Measurements from ENCODE around the gene GOLGA6A.
A peak's percentile ranks its signal among the peaks of the same experiment; 100 is the strongest.
"Not testable (repeated sequence)": the region's sequence is repeated elsewhere in the genome, so short reads cannot be mapped to it uniquely, and the experiment has no call there.

The GOLGA6A gene

GRCh38 chr15:74108111-74108510 is 25.8 kb upstream of the GOLGA6A start:
- no peaks in the 10 kb centered on the region for H3K27me3 ChIP-seq
- no peaks in the 10 kb centered on the region for H3K9me3 ChIP-seq
- H3K4me1 ChIP-seq: peaks cover 10% of the 10 kb centered on the region; the same call in 1 of the 2 replicates
- H4K20me1 ChIP-seq: no peaks in the 10 kb centered on the region
- no peak overlapping the region for H3K9ac ChIP-seq
- no peak overlapping the region for H3K4me3 ChIP-seq
- H3K27ac ChIP-seq: no peak overlapping the region
- no peaks in the 10 kb centered on the region for H3K36me3 ChIP-seq
- no peak for TF ChIP-seq Cebpa-rat (IDR thresholded peaks at IDR 0.05)
- H3K4me2 ChIP-seq: no peak overlapping the region

- H3K36me3 ChIP-seq, H3K9me3 ChIP-seq, H3K27ac ChIP-seq, H3K27me3 ChIP-seq, H4K20me1 ChIP-seq, H3K9ac ChIP-seq, H3K4me1 ChIP-seq: not testable (repeated sequence)
- peak overlapping the region; percentile 60 for H3K4me3 ChIP-seq
- peak overlapping the region; percentile 47; the same call in 1 of the 2 replicates for H3K4me2 ChIP-seq
These were observed 17.8 kb upstream of the GOLGA6A start for GRCh38 chr15:74099963-74100733.

GRCh38 chr15:74096753-74097474 is 14.6 kb upstream of the GOLGA6A start:
- H3K4me1 ChIP-seq, H3K9me3 ChIP-seq, H3K27me3 ChIP-seq, H4K20me1 ChIP-seq, H3K9ac ChIP-seq, H3K4me3 ChIP-seq, H3K27ac ChIP-seq, H3K36me3 ChIP-seq, H3K4me2 ChIP-seq: not testable (repeated sequence)

- H3K27ac ChIP-seq: not testable (repeated sequence)
These were observed 13.3 kb upstream of the GOLGA6A start for GRCh38 chr15:74095610-74096009.

GRCh38 chr15:74094567-74094966 is 12.2 kb upstream of the GOLGA6A start:
- H3K9ac ChIP-seq, H3K9me3 ChIP-seq, H3K4me3 ChIP-seq, H3K4me2 ChIP-seq, H3K27me3 ChIP-seq, H4K20me1 ChIP-seq, H3K36me3 ChIP-seq, H3K27ac ChIP-seq, H3K4me1 ChIP-seq: not testable (repeated sequence)

More at GRCh38 chr15:74095610-74096009, 13.3 kb upstream of the GOLGA6A start:
- not testable (repeated sequence) for H3K4me3 ChIP-seq, H4K20me1 ChIP-seq, H3K4me1 ChIP-seq, H3K36me3 ChIP-seq, H3K9me3 ChIP-seq, H3K9ac ChIP-seq, H3K27me3 ChIP-seq, H3K4me2 ChIP-seq

GRCh38 chr15:74075781-74076180 is 6.6 kb downstream of the GOLGA6A start:
- not testable (repeated sequence) for H3K4me2 ChIP-seq, H3K4me3 ChIP-seq, H3K9ac ChIP-seq, H3K4me1 ChIP-seq, H3K36me3 ChIP-seq, H4K20me1 ChIP-seq, H3K9me3 ChIP-seq, H3K27ac ChIP-seq, H3K27me3 ChIP-seq

GRCh38 chr15:74072614-74073337 is 9.6 kb downstream of the GOLGA6A start:
- not testable (repeated sequence) for H3K4me1 ChIP-seq, H3K27ac ChIP-seq, H3K27me3 ChIP-seq, H3K36me3 ChIP-seq, H3K9ac ChIP-seq, H3K4me2 ChIP-seq, H4K20me1 ChIP-seq, H3K4me3 ChIP-seq, H3K9me3 ChIP-seq

- not testable (repeated sequence) for H3K4me3 ChIP-seq, H3K4me2 ChIP-seq, H3K27me3 ChIP-seq, H3K27ac ChIP-seq, H3K36me3 ChIP-seq, H3K9ac ChIP-seq, H3K4me1 ChIP-seq, H3K9me3 ChIP-seq, H4K20me1 ChIP-seq
These were observed 10.2 kb downstream of the GOLGA6A start for GRCh38 chr15:74072132-74072531.

- not testable (repeated sequence) for H3K9me3 ChIP-seq, H3K4me3 ChIP-seq, H3K27ac ChIP-seq, H3K4me1 ChIP-seq, H3K9ac ChIP-seq, H4K20me1 ChIP-seq, H3K27me3 ChIP-seq, H3K36me3 ChIP-seq, H3K4me2 ChIP-seq
These were observed 10.7 kb downstream of the GOLGA6A start for GRCh38 chr15:74071645-74072044.

GRCh38 chr15:74065684-74066411 is 16.5 kb downstream of the GOLGA6A start:
- H3K27me3 ChIP-seq, H3K27ac ChIP-seq, H3K9me3 ChIP-seq, H3K9ac ChIP-seq, H3K4me1 ChIP-seq, H4K20me1 ChIP-seq, H3K4me3 ChIP-seq, H3K36me3 ChIP-seq, H3K4me2 ChIP-seq: not testable (repeated sequence)

GRCh38 chr15:74064822-74065221 is 17.5 kb downstream of the GOLGA6A start:
- H3K4me2 ChIP-seq, H3K27me3 ChIP-seq, H3K9ac ChIP-seq, H3K36me3 ChIP-seq, H3K4me3 ChIP-seq, H4K20me1 ChIP-seq, H3K4me1 ChIP-seq, H3K9me3 ChIP-seq, H3K27ac ChIP-seq: not testable (repeated sequence)

GRCh38 chr15:74064183-74064582 is 18.2 kb downstream of the GOLGA6A start:
- H3K27ac ChIP-seq, H4K20me1 ChIP-seq, H3K4me3 ChIP-seq, H3K4me2 ChIP-seq, H3K36me3 ChIP-seq, H3K9ac ChIP-seq, H3K4me1 ChIP-seq, H3K27me3 ChIP-seq, H3K9me3 ChIP-seq: not testable (repeated sequence)

GRCh38 chr15:74063425-74064146 is 18.8 kb downstream of the GOLGA6A start:
- not testable (repeated sequence) for H3K9me3 ChIP-seq, H3K9ac ChIP-seq, H3K4me1 ChIP-seq, H3K27ac ChIP-seq, H4K20me1 ChIP-seq, H3K27me3 ChIP-seq, H3K4me2 ChIP-seq, H3K36me3 ChIP-seq, H3K4me3 ChIP-seq
